A549 (cell line): ENCODE measurements around the gene RUNDC3A. TPM values are rescaled to one million over a fixed set of nuclear protein-coding genes. Genes with fewer than 3 reads are reported as not detected.
A peak's percentile ranks its signal among the peaks of the same experiment; 100 is the strongest.

Source experiments
- ATAC-seq, 2 experiments: fragments of 200-7000 bp in 1 of 2; fragments of >200 bp in 1 of 2; cut with Nextera tagmentation in 1 of 2; cut with Tn5 transposase in 1 of 2; 3 replicates each; pipeline versions ENCODE4 v1.8.0 to v1.9.1; 2018 to 2020; ENCODE audit warnings: mild to moderate bottlenecking in 1 of 2, moderate library complexity in 1 of 2
- CTCF ChIA-PET: fragments of 300-600 bp; sonication (Branson Sonifier 250); formaldehyde crosslinking; extraction: SDS; loops from one replicate; lab custom pipeline; 2021; ENCODE audit warnings: antibody characterized with exemption, inconsistent platforms; lab: Yijun Ruan, JAX
- POLR2A ChIA-PET: fragments of 350-600 bp; formaldehyde crosslinking; extraction: SDS; loops from one replicate; lab custom pipeline; 2021; ENCODE audit warnings: antibody characterized with exemption, inconsistent platforms; lab: Yijun Ruan, JAX
- DNase-seq, 2 experiments: peaks; one replicate each; pipeline versions ENCODE4 v3.0.0 to v3.0.0-alpha.2; 2011 to 2016; ENCODE audit warnings: low read depth in 1 of 2, low spot score in 1 of 2
- FAIRE-seq: peaks from 2 replicates; lab custom pipeline; 2011; peaks lifted over from hg19 to GRCh38; lab: Jason Lieb, UNC
- H3K27ac ChIP-seq, 2 experiments: fragments of >200 bp; sonication (Bioruptor Twin); formaldehyde crosslinking; 3 replicates each; pipeline ENCODE4 v1.5.1; 2016 to 2017
- H3K4me1 ChIP-seq: fragments of >200 bp; sonication (Bioruptor Twin); formaldehyde crosslinking; 3 replicates; pipeline ENCODE4 v1.6.1; 2016
- H3K4me2 ChIP-seq: fragments of >200 bp; sonication (Bioruptor Twin); formaldehyde crosslinking; 3 replicates; pipeline ENCODE4 v1.6.1; 2016
- H3K4me3 ChIP-seq: fragments of >200 bp; sonication (Bioruptor Twin); formaldehyde crosslinking; 3 replicates; pipeline ENCODE4 v1.5.1; 2016
- H3K9me3 ChIP-seq: fragments of >200 bp; sonication (Bioruptor Twin); formaldehyde crosslinking; 3 replicates; pipeline ENCODE4 v1.6.1; 2016
- BCL3 ChIP-seq: fragments of >200 bp; sonication (Bioruptor Twin); formaldehyde crosslinking; IDR thresholded peaks from 3 replicates; pipeline ENCODE4 v1.6.1; 2016
- CHD2 ChIP-seq: fragments of 150-350 bp; IDR thresholded peaks from 2 replicates; pipeline ENCODE4 v1.6.1; 2014; ENCODE audit warnings: low read length; ENCODE audit not compliant: partially characterized antibody
- E2F6 ChIP-seq: IDR thresholded peaks from 2 replicates; pipeline ENCODE4 v1.6.1; 2012; ENCODE audit warnings: low read depth, borderline replicate concordance
- EHMT2 ChIP-seq: fragments of 200-600 bp; sonication (generic); IDR thresholded peaks from 2 replicates; pipeline ENCODE4 v1.6.1; 2016; ENCODE audit warnings: antibody characterized with exemption, low read depth, mild to moderate bottlenecking, moderate library complexity
- FOSB ChIP-seq: fragments of 250-450 bp; sonication (Bioruptor Pico); IDR thresholded peaks from 2 replicates; pipeline ENCODE4 v1.5.0; 2020; ENCODE audit warnings: mild to moderate bottlenecking, moderate library complexity
- FOSL2 ChIP-seq, 2 experiments: fragments of 450-650 bp in 1 of 2; fragments of >200 bp in 1 of 2; sonication (Bioruptor Twin) in 1 of 2; formaldehyde crosslinking; IDR thresholded peaks; 2 replicates each; pipeline versions ENCODE4 v1.5.0 to v1.6.1; 2016 to 2020; ENCODE audit warnings: mild to moderate bottlenecking in 1 of 2, moderate library complexity in 1 of 2
- GATA3 ChIP-seq: IDR thresholded peaks from 2 replicates; pipeline ENCODE4 v1.6.1; 2012; ENCODE audit warnings: borderline replicate concordance
- HEYL ChIP-seq: fragments of 250-450 bp; sonication (Bioruptor Pico); IDR thresholded peaks from 2 replicates; pipeline ENCODE4 v1.8.0; 2021; ENCODE audit warnings: mild to moderate bottlenecking, moderate library complexity
- HOXA7 ChIP-seq: fragments of 250-450 bp; sonication (Bioruptor Pico); IDR thresholded peaks from 2 replicates; pipeline ENCODE4 v1.5.0; 2020; ENCODE audit warnings: mild to moderate bottlenecking, moderate library complexity
- JUN ChIP-seq, 2 experiments: fragments of >200 bp; sonication (Bioruptor Twin); formaldehyde crosslinking; IDR thresholded peaks; 2 replicates in 1 of 2; 3 replicates in 1 of 2; pipeline ENCODE4 v1.6.1; 2016 to 2017
- KDM1A ChIP-seq: fragments of 200-600 bp; sonication (generic); IDR thresholded peaks from 2 replicates; pipeline ENCODE4 v1.6.1; 2016; ENCODE audit warnings: low read depth, mild to moderate bottlenecking
- KDM5A ChIP-seq: fragments of 200-600 bp; sonication (generic); IDR thresholded peaks from 2 replicates; pipeline ENCODE4 v1.6.1; 2016; ENCODE audit warnings: antibody characterized with exemption, mild to moderate bottlenecking
- MAZ ChIP-seq: fragments of 150-350 bp; IDR thresholded peaks from 2 replicates; pipeline ENCODE4 v1.6.1; 2014; ENCODE audit warnings: antibody characterized with exemption, low read depth, low read length, borderline replicate concordance
- NFE2L2 ChIP-seq: fragments of 150-350 bp; conservative IDR thresholded peaks from 2 replicates; pipeline ENCODE4 v1.6.1; 2014; ENCODE audit warnings: low read length
- PBX3 ChIP-seq: IDR thresholded peaks from 2 replicates; pipeline ENCODE4 v1.6.1; 2012
- PHF8 ChIP-seq: fragments of 200-600 bp; sonication (generic); IDR thresholded peaks from 2 replicates; pipeline ENCODE4 v1.6.1; 2016; ENCODE audit warnings: low read depth, mild to moderate bottlenecking, antibody characterized with exemption, moderate library complexity, borderline replicate concordance
- POLR2A ChIP-seq: IDR thresholded peaks from 2 replicates; pipeline ENCODE4 v1.6.1; 2012; ENCODE audit warnings: mild to moderate bottlenecking, low read length
- RAD21 ChIP-seq, 2 experiments: fragments of >200 bp in 1 of 2; sonication (Bioruptor Twin) in 1 of 2; formaldehyde crosslinking in 1 of 2; IDR thresholded peaks in 1 of 2; conservative IDR thresholded peaks in 1 of 2; 2 replicates in 1 of 2; 3 replicates in 1 of 2; pipeline ENCODE4 v1.6.1; 2012 to 2018; ENCODE audit warnings: inconsistent platforms in 1 of 2
- RARB ChIP-seq: fragments of 250-450 bp; sonication (Bioruptor Pico); IDR thresholded peaks from 2 replicates; pipeline ENCODE4 v1.8.0; 2021; ENCODE audit warnings: mild to moderate bottlenecking, moderate library complexity
- RCOR1 ChIP-seq: fragments of 150-350 bp; IDR thresholded peaks from 2 replicates; pipeline ENCODE4 v1.6.1; 2014; ENCODE audit warnings: antibody characterized with exemption, low read length, low read depth
- RFX5 ChIP-seq: fragments of 450-650 bp; IDR thresholded peaks from 2 replicates; pipeline ENCODE4 v1.7.1; 2014; ENCODE audit warnings: antibody characterized with exemption, mild to moderate bottlenecking, moderate library complexity
- TFCP2L1 ChIP-seq: fragments of 250-450 bp; sonication (Bioruptor Pico); IDR thresholded peaks from 2 replicates; pipeline ENCODE4 v1.5.0; 2021; ENCODE audit warnings: mild to moderate bottlenecking
- USF2 ChIP-seq: fragments of 450-650 bp; IDR thresholded peaks from 2 replicates; pipeline ENCODE4 v1.6.1; 2014; ENCODE audit warnings: antibody characterized with exemption
- WGBS: methylation state at CpG from one replicate; pipeline ENCODE4 v1.1.6; 2017; ENCODE audit errors: missing lambda C conversion rate; 5-methylcytosine and 5-hydroxymethylcytosine counted together
- polyA plus RNA-seq, 4 experiments: library from polyadenylated mRNA; depleted of rRNA in 3 of 4; stranded (reverse); fragments of >200 nt; fragmentation: RNase III in 1 of 4; extraction: RNeasy Plus Mini Kit Qiagen cat#74134 plus additional on column Dnase treatment in 1 of 4; gene quantifications; 2 replicates in 3 of 4; 3 replicates in 1 of 4; pipeline ENCODE4 v1.2.3, GENCODE V29; 2011 to 2017
- TF ChIP-seq, protein P1 (sequence below): fragments of >200 bp; sonication (Bioruptor Twin); formaldehyde crosslinking; IDR thresholded peaks from 2 replicates; pipeline ENCODE4 v1.6.1; 2016
- TF ChIP-seq, protein P2 (sequence below): fragments of 250-450 bp; sonication (Bioruptor Pico); IDR thresholded peaks from 2 replicates; pipeline ENCODE4 v1.5.0; 2020; ENCODE audit warnings: low read depth, mild to moderate bottlenecking, moderate library complexity
- TF ChIP-seq, protein P3 (sequence below): IDR thresholded peaks from 2 replicates; pipeline ENCODE4 v1.6.1; 2012

Gene RUNDC3A
- polyA plus RNA-seq, 2 of the 4 experiments (the other 2 are of a cell fraction) = 0.45 to 0.48 TPM

DNA sequence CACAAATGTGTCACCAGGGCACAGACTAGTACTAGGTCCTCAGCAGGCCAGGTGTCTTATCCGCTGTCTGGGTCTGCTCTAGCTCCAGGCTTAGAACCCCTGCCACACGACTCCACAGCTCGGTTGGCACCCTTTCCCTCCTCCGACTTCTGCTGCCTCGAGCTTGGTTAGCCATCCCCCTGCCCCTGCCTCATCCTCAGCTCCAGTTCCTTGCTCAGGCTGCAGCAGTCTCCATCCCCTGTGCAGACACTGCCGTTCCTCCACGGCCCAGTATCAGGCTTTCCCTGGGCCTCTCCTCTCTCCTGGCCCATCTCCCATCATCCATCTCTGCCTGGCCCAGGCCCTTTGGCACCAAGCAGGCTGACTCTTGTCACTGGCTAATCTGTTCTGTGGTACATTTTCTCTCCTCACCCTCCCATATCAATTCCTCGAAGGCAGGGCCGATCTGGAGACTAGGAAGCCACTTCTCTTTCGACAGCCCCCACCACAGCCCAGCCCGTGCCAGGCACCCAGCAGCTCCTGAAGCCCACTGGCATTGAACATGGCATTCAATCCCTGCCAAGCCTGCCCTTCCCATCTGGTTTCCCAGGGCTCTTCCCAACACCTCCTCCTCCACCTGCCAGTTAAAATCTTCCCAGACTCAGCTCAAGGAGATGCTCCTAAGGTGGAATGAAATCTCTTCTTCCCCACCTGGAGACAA lies 35.3 kb downstream of the RUNDC3A start:
- Histone ChIP-seq H3K27ac (no peak overlapping the region), H3K4me2 (no peak overlapping the region), H3K9me3 (no peaks in the 10 kb centered on the region), H3K4me3 (no peak overlapping the region), H3K4me1 (peaks cover 11% of the 10 kb centered on the region)
- TF ChIP-seq RAD21 (conservative IDR thresholded peaks at IDR 0.05 in 1 of 2, IDR thresholded peaks at IDR 0.05 in 1 of 2) (no peak), KDM1A (no peak), FOSL2 (IDR thresholded peaks at IDR 0.05) (no peak), FOSL2 (CRISPR knock-in tag; IDR thresholded peaks at IDR 0.05) (no peak)
- ChIA-PET CTCF (interaction anchor here (0.7 to 17.9 kb wide), 8 partner anchors 10 to 189 kb away, joined by 3 to 327 read pairs (median 6); partner anchors contain the start of genes FAM171A2 and UBTF), POLR2A (no interaction called here)
- DNase-seq (no peak), FAIRE-seq (no peak), ATAC-seq (no peak)
- 56% methylated on average over 11 of the region's 11 CpGs for WGBS

DNA sequence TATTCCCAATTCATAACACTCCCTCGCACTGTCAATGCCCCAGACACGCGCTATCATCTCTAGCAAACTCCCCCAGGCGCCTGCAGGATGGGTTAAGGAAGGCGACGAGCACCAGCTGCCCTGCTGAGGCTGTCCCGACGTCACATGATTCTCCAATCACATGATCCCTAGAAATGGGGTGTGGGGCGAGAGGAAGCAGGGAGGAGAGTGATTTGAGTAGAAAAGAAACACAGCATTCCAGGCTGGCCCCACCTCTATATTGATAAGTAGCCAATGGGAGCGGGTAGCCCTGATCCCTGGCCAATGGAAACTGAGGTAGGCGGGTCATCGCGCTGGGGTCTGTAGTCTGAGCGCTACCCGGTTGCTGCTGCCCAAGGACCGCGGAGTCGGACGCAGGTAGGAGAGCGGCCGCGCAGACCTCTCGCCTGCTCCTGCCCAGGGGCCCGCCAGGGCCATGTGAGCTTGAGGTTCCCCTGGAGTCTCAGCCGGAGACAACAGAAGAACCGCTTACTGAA lies 36.6 kb downstream of the RUNDC3A start, which contains the start of gene GRN:
Gene GRN (plus strand): TSS at position 364 of the 515 bp plus-strand sequence. CDS start 3,863 bp downstream, outside the sequence.
- TF ChIP-seq, protein P1, sequence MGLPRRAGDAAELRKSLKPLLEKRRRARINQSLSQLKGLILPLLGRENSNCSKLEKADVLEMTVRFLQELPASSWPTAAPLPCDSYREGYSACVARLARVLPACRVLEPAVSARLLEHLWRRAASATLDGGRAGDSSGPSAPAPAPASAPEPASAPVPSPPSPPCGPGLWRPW = no peak
- TF ChIP-seq RARB (CRISPR knock-in tag) (no peak), POLR2A (peak; percentile 73), PBX3 (peak; percentile 72; the same call in 1 of the 2 replicates), CHD2 (peak; percentile 44), GATA3 (peak; percentile 56; the same call in 1 of the 2 replicates), NFE2L2 (no peak), JUN (IDR thresholded peaks at IDR 0.05) (peak; percentile 14 to 66; a peak in 2 of 5 replicates), KDM1A (no peak), FOSB (CRISPR knock-in tag) (no peak), TFCP2L1 (CRISPR knock-in tag) (no peak), E2F6 (peak; percentile 73), RCOR1 (no peak), FOSL2 (IDR thresholded peaks at IDR 0.05) (no peak), FOSL2 (CRISPR knock-in tag; IDR thresholded peaks at IDR 0.05) (no peak), EHMT2 (no peak), KDM5A (peak; percentile 87), USF2 (peak; percentile 99), HOXA7 (no peak), HEYL (no peak), MAZ (peak; percentile 83; the same call in 1 of the 2 replicates), RFX5 (peak; percentile 35; the same call in 1 of the 2 replicates), BCL3 (peak; percentile 75; the same call in 2 of the 3 replicates), PHF8 (peak; percentile 51; the same call in 1 of the 2 replicates)
- TF ChIP-seq, protein P2, sequence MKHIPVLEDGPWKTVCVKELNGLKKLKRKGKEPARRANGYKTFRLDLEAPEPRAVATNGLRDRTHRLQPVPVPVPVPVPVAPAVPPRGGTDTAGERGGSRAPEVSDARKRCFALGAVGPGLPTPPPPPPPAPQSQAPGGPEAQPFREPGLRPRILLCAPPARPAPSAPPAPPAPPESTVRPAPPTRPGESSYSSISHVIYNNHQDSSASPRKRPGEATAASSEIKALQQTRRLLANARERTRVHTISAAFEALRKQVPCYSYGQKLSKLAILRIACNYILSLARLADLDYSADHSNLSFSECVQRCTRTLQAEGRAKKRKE (CRISPR knock-in tag) = peak; percentile 80; the same call in 1 of the 2 replicates
- TF ChIP-seq, protein P3, sequence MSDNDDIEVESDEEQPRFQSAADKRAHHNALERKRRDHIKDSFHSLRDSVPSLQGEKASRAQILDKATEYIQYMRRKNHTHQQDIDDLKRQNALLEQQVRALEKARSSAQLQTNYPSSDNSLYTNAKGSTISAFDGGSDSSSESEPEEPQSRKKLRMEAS = peak; percentile 93
- ChIA-PET POLR2A (interaction anchor here (0.6 to 1.9 kb wide), 9 partner anchors 9 to 178 kb away, joined by 3 to 20 read pairs (median 4); partner anchors contain the start of genes ATXN7L3 and SLC25A39), CTCF (interaction anchor here (0.6 to 17.9 kb wide), 25 partner anchors 11 to 250 kb away, joined by 3 to 327 read pairs (median 4); partner anchors contain the start of genes FAM171A2 and UBTF)
- FAIRE-seq (peak; percentile 85), ATAC-seq (peak; percentile 89 to 99), DNase-seq (peak; percentile 100)
- peak within 1 kb of the TSS; percentile 92 for H3K4me3 ChIP-seq
- peak within 1 kb of the TSS; percentile 81 to 85 for H3K27ac ChIP-seq
- H3K9me3 ChIP-seq = no peaks in the 10 kb centered on the region
- peak within 1 kb of the TSS; percentile 90 for H3K4me2 ChIP-seq
- H3K4me1 ChIP-seq = peaks cover 9% of the 10 kb centered on the region
- 1% methylated on average over 26 of the region's 26 CpGs for WGBS
